Left renal cortex interstitium (tissue), 4 donors: ENCODE data around the gene LRRC1. TPM values are rescaled to one million over a fixed set of nuclear protein-coding genes. Genes with fewer than 3 reads are reported as not detected.

Experiments
- DNase-seq, 4 donors: peaks; one replicate each; pipeline ENCODE4 v3.0.0-alpha.2; 2013; ENCODE audit warnings: low read depth in 4 of 4, low spot score in 2 of 4, missing footprints in 1 of 4
- polyA plus RNA-seq, 4 donors: library from polyadenylated mRNA; unstranded; fragments of 120-200 nt; gene quantifications; one replicate each; pipeline ENCODE4 v1.2.1, GENCODE V29; 2013; ENCODE audit not compliant: insufficient read length in 4 of 4

LRRC1 gene
- polyA plus RNA-seq, 4 donors = 24.1 to 32.4 (median 25.3) TPM

DNA sequence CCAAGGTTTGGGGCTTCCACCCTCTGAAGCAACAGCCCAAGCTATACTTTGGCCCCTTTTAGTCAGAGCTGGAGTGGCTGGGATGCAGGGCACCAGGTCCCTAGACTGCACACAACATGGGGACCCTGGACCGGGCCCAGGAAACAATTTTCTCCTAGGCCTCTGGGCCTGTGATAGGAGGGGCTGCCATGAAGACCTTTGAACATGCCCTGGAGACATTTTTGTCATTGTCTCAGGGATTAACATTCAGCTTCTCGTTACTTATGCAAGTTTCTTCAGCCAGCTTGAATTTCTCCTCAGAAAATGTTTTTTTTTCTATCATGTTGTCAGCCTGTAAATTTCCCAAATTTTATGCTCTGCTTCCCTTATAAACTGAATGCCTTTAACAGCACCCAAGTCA, 82.3 kb downstream of the LRRC1 start:
- DNase-seq = no peak

DNA sequence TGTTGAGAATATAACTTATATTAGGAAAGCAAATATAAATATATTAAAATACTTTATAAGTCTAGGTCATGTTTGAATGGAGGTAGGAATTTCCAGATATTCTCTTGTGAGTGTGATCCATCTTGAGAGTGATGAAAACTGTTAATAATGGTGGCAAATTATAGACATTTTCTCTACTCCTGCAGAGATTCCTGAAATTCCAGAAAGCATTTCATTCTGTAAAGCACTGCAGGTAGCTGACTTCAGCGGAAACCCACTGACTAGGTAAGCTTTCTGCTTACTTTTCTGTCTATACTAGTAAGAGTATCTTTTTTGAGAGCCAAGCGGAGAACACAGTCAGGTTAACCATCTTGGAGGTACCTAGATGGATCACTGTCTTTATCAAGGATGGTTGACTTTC, 84.0 kb downstream of the LRRC1 start:
- DNase-seq = no peak

DNA sequence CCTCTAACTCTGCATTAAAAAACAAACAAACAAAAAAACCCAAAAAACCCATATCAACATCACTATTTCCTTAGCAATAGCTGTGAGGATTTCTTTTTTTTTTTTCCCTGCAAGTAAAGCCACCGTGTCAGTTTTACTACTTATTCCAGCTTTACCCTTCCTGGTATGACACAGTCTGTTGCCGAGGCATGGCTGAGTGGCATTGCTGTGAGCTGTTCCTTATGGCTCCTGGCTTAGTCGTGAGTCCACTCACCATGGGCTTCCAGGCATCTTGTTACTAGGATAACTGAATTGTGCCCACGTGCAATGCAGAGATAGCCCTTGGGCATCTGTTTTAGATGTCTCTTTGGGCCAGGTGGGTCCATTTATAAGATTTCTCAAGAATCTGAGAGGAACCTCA, 84.8 kb downstream of the LRRC1 start:
- no peak for DNase-seq

DNA sequence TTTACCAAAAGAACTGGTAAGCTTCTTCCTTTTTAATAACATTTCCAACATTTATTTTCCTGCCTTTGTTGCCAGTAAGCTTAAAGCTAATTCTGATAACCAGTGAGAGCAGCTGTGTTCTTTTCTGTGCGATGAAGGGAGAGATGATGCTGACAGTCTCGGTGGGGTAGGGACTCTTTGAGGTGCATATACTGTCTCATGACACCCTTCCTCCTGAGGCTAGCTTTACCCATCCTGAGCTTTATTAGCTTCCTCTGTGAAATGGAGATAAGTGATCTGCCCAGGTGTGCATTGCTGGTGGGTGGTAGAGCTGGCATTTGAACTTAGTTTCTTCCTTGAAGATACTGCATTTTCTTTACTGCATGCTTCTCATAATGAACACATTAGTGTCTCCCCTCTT, 92.5 kb downstream of the LRRC1 start:
- no peak for DNase-seq

DNA sequence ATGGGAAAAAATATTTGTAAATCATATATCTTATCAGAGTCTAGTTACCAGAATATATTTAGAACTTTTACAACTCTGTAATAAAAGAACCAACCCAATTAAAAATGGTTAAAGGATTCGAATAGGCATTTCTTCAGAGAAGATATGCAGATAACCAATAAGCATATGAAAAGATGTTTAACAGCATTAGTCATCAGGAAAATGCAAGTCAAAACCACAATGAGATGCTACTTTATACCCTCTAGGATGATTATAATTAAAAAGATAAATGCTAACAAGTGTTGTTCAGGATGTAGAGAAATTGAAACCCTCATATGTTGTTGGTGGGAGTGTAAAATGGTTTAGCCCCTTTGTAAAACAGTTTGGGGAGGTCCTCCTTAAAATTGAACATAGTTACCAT, 94.1 kb downstream of the LRRC1 start:
- no peak for DNase-seq

DNA sequence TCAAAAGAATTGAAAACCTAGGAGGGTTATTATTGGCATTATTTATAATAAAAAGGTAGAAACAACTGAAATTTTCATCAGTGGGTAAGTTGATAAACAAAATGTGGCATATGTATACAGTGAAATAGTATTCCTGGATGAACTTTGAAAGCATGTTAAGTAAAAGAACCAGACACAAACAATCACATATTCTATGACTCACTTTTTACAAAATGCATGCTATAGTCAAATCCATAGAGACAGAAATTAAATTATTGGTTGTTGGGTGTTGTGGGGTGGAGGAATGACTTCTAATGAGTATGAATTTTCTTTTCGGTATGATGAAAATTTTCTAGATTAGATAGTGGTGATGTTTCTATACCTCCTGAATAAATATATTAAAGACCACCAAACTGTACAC, 94.6 kb downstream of the LRRC1 start:
- no peak for DNase-seq

DNA sequence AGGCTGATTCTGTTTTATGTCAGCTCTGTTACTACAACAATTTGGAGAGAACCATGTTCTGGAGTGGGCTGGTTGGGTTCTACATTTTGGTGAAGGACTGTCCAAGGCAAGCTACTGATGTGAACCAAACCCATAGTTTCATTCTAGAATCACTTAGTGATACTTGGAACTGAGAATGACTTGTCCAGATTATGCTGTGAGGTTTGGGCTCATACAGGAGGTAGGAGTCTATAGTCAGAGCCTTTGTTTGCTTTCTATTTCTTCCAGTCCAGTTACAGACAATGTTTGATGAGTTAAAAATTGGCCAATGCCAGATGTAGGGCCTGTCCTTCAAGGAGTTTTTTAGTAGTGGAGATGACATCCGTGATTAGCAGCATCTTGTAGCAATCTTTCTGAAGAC, 97.9 kb downstream of the LRRC1 start:
- no peak for DNase-seq

DNA sequence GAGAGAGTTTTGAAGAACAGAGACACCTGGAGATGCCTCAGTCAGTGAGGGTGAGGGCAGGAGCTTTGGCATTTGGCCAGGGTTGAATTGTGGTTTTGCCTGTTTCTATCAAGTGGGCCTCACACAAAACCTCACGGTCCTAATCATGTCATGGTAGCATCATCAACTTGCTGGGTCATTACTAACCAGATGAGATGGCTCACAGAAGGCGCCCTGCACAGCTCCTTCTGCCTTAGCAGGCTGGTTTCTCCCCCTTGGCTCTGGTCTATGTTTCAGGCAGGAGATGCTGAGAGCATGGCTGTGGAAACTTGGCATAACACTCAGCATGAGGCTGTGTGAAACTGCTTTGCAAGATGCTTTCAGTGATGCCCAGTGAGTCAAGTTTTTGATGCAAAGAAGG, 99.3 kb downstream of the LRRC1 start:
- DNase-seq = no peak

DNA sequence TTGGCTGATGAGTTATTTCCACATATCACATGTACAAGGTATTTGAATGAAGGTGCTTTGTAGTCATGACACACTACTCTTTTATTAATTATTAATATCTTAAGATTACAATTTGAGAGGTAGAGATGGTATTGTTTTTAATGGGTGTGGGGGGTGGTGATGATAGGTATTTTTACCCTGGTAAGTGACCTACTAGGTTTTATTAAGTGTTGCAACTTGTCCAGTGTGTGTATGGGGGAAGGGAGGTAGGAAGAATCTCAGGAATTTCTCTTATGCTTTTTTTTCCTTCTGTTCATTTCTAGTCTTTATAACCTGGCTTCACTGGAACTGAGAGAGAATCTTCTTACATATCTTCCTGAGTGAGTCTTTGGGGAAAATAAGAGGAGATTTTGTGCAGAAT, 101.4 kb downstream of the LRRC1 start:
- no peak for DNase-seq

DNA sequence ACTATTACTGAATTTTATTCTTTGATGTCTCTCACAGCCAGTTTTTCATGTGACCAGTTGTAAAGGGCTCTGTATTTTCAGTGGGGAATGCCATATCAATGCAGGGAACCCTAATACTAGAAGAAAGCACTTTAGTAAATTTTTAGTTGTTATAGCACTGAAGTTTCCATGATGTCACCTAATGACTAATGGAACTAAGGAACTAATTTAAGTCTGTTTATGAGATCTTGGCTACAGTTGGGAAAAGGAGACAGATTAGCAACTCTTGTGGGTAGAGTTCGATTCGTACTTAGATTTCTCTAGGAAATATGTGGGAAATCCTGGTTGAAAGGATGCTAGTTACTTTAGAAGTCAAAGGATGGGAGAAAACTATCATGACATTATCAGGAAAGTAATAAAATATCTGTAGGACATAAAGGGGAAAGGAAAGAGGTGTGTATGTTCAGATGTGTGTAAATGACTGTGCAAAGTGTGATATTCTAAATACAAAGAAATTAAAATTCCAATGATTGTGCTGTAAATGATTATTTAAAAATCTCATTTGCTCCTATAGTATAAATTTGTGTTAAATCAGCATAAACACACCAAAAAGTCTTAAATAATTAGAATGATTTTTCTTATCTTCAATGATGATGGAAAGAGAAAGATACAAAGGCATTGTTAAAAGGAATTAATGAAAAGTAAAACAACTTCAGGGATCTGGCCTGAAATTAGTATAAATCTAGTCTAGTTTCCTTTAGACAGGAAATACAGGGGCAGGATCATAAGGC, 103.4 kb downstream of the LRRC1 start:
- DNase-seq = no peak

DNA sequence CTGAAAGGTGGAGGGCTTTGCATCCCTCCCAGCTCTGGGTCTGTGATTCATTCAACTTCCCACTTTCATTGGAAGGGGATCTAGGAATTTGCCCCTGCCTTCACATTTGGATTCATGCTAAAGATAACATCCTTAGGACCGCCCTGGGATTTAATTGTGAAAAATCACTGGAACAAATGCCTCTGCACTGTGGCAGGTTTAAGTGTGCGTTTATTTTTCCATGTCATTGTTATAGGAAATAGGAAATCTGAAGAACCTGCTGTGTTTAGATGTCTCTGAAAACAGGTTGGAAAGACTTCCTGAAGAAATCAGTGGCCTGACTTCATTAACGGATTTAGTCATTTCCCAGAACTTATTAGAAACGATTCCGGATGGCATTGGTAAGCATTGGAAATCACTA, 104.7 kb downstream of the LRRC1 start:
- DNase-seq = no peak

DNA sequence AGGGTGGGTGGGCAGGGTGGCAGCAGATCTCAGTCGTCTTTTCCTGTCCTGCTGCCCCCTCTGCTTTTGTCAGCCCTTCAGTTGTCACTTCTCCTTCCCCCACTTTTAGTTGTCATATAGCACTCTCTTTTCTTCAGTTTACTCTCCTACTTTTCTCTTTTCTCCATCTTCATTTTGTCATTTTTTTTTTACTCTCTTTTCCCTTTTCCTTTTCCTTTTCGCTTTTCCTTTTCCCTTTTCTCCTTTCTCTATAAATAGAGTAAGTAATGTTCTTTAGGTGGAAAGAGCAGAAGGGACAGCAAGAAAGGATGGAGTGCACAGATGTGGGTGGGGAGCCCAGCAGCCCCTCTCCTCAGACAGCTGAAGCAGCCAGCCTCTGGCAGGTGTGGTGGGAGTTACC, 108.6 kb downstream of the LRRC1 start:
- DNase-seq = no peak

DNA sequence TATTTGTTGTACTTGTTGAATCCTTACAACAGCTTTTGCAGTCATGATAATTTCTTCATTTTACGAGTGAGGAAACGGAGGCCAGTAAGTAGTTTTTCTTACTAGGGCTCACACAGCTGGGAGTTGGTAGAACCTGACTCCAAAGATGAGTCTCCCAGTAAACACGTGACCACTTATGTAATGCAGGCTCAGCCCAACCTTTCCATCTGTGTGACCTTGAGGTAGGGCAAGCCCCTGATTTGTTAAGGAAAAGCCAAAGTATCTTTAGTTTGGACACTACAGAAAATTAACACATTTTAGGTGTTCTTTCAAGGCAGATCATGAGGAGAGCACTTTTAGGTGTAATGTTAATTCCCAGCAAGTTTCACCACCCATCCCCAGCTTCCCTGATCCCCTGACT, 111.3 kb downstream of the LRRC1 start:
- DNase-seq = no peak

DNA sequence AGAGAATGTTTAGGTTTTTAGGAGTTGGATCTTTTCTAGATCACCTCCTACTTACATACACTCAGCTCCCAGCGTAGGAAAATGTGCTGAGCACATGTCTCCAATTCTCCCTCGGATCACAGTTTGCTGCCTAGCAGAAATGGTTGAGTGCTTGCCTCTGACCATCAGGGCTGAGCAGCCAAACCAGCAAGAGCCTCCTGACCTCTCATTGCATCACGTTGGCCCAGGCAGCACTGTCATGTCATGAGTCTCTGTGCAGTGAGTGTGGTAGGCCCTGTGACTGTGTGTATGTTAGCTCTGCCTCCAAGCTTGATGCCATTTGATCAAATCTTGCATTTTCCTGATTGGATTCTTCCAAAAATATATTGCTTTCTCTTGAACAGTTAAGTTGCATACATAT, 112.0 kb downstream of the LRRC1 start:
- no peak for DNase-seq

DNA sequence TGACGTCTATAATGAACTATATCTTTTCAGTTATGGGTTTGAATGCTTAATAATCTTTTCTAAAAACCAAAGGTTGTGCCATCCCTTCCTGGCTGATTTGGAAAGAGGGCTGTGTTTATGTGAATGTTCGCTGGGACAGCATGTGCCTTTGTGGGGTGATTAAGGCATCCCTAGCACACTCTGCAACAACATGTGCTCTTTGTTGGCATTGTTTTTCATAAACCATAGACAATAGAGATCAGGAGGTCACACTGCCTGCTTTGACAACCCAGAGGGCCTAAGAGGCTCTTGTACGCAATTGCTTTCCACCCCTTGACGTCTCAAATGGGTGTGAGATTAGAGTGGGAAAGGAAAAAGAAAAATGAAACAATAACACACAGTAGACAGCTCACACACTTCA, 116.0 kb downstream of the LRRC1 start:
- DNase-seq = no peak

DNA sequence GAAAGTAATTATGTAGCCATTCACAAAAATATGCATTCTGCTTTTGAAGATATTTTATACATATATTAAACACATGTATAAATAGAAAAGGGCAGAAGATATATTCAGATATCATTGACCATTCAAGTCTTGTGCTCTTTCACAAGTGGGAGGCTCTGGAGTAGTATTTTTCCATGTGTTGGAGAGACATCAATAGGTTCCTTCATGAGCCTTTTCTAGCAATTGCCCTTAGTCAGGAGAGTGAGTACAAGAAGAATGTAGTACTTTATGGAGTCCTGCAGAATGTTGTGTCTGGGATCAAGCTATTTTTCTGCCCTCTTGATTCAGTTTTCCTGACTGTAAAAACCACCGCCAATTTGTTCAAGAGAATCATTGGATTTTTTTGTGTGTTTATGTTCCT, 117.9 kb downstream of the LRRC1 start:
- no peak for DNase-seq

DNA sequence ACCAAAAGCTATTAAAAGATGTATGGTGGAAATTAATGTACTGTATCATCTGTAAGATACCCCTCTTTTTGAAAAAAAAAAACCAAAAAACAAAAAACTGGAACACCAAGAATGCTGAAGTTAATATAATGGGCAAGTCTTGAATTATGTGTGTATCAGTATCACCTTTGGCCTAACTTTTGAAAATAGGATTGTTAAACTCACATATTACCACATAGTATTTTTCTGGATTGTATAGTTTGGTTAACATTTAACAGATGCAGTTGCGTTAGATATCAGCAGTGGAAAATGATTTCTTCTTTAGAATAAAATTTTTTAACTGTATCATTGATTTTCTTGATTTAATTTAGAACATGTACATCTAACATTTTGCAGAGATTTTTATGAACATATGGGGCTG, 118.5 kb downstream of the LRRC1 start:
- no peak for DNase-seq

DNA sequence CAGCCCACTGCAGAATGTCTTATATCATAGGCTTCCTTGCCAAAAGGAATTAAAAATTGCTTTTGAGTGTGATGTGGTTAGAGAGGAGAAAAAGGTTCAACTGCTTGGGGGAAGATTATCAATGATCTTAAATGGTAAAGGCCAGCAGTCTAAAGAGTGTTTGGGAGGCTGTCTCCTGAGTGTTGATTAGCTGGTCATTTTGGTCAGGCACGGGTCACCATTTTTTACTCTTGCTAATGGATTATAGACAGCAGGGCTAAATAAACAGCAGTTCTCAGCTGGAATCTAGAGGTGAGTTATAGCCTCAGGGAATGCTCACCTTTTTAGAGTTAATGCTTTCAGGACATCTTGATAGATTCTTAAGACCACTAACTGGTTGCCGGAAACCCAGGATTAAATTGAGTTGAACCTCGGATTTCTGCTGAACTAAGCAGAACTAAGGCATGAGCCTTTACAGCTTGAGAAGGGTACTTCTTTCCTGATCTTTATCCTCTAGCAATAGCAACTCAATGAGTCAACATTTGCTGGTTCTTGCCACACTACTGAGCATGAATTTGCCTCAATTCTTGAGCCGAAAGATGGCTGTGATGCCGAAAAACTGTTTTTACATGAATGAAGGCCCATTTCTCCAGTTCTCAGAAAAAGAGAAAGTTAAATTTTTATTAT, 120.4 kb downstream of the LRRC1 start:
- DNase-seq = no peak

DNA sequence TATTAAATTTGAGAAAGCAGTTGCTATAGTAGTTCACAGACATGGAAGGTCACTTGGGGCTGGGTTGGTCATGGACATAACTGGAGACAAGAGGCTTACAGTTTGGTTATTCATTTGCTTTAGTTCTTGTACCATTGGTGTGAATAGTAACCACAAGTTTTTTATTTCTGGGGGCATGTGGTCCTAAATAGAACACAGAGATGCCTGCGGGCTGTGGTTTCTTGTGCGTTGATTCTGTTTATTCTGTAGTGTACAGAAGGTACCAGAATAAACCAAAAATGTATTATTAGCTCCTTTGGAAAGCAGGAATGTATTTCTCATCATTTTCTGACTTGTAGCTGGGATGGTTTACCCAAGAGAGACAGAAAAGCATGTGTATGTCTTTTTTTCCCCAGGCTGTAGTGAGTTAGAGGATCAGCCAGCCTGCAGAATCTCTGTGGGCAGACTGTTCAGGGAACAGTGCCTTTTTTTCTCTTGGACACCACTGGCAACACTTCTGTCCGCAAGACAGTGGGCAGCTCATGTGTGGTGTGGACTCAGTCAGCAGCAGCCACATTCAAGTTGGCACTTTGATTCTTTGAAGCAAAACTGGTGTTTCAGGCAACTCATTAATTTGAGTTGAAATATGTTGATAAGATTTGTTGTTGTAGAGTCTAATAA, 122.1 kb downstream of the LRRC1 start:
- DNase-seq = no peak

DNA sequence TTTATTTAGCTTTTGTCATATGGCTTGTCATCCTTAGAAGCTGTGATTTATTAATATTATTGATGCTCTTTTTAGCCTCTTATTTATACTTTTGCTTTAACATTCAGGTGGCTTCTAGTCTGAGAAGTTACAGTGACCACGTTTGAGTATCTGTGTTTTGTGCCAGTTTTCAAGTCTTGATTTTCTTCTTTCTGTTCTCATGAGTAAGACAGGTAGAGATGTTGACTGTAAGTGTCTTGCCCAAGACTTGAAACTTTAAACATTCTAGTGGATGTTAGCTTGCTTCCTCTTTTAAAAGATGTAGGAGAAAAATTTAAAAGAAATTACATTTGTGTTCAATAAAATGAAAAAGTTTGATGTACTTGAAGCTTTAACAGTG, 122.6 kb downstream of the LRRC1 start:
- no peak for DNase-seq

DNA sequence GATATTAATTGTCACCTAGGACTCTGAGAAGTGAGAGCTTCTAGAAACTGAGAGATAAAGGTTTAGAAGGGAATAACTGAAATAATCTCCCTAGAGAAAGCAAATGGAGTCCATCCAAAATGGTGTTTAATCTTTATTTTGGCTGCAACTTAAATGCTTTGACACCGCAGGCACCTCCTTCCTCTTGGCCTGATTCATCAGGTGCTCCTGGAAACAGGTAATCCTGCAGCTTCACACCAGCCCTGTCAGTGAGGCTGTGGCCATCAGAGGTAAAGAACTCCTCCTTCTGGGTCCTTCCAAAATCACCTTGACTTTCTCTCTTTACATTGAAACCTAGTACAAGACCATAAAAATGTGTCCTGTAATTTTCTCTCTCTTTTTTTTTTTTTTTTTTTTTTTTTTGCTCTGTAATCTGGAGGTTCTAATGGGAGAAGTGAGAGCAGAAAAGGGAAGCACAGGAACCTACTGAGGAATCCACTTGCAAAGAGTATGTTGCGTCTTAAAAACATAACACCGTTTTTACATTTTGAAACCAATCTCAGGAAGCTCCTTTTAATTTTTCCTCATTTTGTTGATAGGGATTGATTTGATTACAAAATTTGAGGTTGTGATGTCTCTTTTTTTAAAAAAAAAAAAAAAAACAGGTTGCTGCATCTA, 124.2 kb downstream of the LRRC1 start:
- DNase-seq = no peak
